Mammary epithelial cell (primary cell): ENCODE results near the gene DNAJC1.

Experiments used
- CTCF ChIP-seq, 2 donors: IDR thresholded peaks in 1 of 2; conservative IDR thresholded peaks in 1 of 2; 2 replicates each; pipeline ENCODE4 v1.5.1; 2011 to 2012; ENCODE audit warnings: inconsistent platforms in 2 of 2, low read length in 2 of 2, mild to moderate bottlenecking in 2 of 2, control low read depth in 1 of 2, low read depth in 1 of 2; ENCODE audit not compliant: insufficient read depth in 1 of 2; ENCODE audit errors: extremely low read depth in 1 of 2
- EZH2 ChIP-seq: IDR thresholded peaks from 2 replicates; pipeline ENCODE4 v1.6.1; 2012; ENCODE audit warnings: low read length, inconsistent platforms, borderline replicate concordance

- TF ChIP-seq CTCF (conservative IDR thresholded peaks at IDR 0.05 in 1 of 2, IDR thresholded peaks at IDR 0.05 in 1 of 2; ENCODE audit: extremely low read depth in 1 of 2, insufficient read depth in 1 of 2, low read depth in 1 of 2, low read length in 2 of 2) (no peak), EZH2 (no peak)
Measured at GRCh38 chr10:22003964-22004281, 393 bp upstream of the DNAJC1 start.
